ENCODE results near the gene PGA3. TPM values are rescaled to one million over a fixed set of nuclear protein-coding genes. Genes with fewer than 3 reads are reported as not detected.
"Not testable (repeated sequence)": the region's sequence is repeated elsewhere in the genome, so short reads cannot be mapped to it uniquely, and the experiment has no call there.

The PGA3 gene
- total RNA-seq = not detected

DNA sequence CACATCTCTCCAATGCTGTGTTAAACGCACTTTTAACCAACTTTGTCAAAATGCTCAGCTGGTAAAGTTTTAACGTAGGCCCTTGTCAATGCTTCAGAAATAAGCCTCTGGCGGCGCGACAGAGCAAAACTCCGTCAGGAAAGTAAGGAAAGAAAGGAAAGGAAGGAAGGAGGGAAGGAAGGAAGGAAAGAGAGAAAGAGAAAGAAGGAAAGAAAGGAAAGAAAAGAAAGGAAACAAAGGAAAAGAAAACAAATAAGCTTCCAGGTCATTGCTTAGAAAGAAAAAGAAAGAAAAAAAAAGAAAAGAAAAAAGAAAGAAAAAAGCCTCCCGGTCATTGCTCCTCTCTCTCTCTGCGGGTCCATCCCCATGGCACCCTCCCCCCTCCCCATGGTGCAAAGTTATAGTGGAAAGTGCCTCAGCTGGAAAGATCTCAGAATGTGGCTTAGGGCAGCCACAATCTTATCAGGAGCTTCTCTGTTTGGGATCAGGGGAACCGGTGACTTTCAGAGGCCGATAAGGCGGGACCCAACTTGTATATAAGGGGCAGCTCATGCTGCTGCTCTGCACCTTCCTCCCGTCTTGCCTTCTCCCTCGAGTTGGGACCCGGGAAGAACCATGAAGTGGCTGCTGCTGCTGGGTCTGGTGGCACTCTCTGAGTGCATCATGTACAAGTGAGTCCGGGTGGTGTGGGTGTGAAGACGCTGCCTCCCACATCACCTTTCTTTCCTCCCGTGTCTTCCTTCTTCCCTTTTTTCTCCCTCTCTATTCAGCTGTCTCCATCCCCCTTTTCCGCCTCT, at the start of gene PGA3:
Gene PGA3, plus strand, starts transcription at position 566 of the 797 bp plus-strand sequence. Its CDS starts 50 bp downstream, at position 616.
- H3K4me1 Mint-ChIP-seq; POLR2A ChIA-PET; H3K36me3 Mint-ChIP-seq (ENCODE audit: low read depth); H3K4me3 Mint-ChIP-seq; H3K9me3 Mint-ChIP-seq; CTCF ChIA-PET; H3K27ac Mint-ChIP-seq; DNase-seq: not testable (repeated sequence)
- H3K27me3 Mint-ChIP-seq = peaks cover 19% of the 10 kb centered on the region

DNA sequence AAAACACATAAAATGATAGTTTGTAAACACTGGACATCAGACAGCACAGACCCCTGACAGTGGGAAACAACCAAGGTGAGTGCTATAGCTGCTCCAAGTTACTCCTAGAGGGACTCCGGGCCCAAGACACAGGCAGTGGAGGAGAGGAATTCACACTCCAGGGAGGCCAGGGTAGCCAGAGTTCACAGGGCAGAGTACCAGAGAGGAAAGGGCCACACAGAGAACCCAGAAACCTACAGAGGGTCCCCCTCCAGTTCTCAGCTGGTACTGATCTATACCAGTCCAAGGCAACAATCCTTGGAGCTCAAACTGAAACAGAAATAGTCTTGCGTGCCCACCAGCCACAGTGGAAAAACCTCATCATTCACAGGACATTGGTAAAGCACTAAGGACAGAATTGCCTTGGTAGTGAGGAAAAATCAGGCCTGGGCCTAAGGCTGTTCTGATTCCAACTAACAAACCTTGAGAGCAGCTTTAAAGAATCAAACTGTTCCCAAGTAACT, 49.7 kb upstream of the PGA3 start:
- H3K36me3 Mint-ChIP-seq (ENCODE audit: low read depth) = peaks cover 33% of the 10 kb centered on the region
- H3K4me1 Mint-ChIP-seq = peaks cover 15% of the 10 kb centered on the region
- CTCF ChIA-PET = interaction anchor here (1.1 kb wide), 1 partner anchor 15 kb away, joined by 3 read pairs; no protein-coding TSS in a partner anchor
- peaks cover 21% of the 10 kb centered on the region for H3K9me3 Mint-ChIP-seq
- POLR2A ChIA-PET = no interaction called here
- H3K27me3 Mint-ChIP-seq = no peaks in the 10 kb centered on the region
- H3K4me3 Mint-ChIP-seq = no peak overlapping the region
- H3K27ac Mint-ChIP-seq = no peak overlapping the region
- no peak for DNase-seq

DNA sequence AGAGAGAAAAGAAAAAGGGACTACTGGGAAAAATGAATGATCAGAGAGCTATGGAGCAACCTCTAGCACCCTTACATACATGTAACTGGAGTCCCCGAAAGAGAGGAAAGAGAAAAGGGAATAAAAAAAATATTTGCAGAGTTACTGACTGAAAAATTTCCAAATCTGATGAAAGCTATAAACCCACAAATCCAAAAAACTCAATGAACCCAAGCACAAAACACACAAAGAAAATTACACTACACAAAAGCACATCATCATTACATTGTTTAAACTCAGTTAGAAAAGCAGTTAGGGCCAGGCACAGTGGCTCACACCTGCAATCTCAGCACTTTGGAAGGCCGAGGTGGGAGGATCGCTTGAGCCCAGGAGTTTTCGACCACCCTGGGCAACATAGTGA, 48.8 kb upstream of the PGA3 start:
- ChIA-PET CTCF (interaction anchor here (1.1 kb wide), 1 partner anchor 16 kb away, joined by 3 read pairs; no protein-coding TSS in a partner anchor), POLR2A (no interaction called here)
- H3K27me3 Mint-ChIP-seq = no peaks in the 10 kb centered on the region
- peaks cover 21% of the 10 kb centered on the region for H3K9me3 Mint-ChIP-seq
- DNase-seq = no peak
- H3K4me3 Mint-ChIP-seq = no peak overlapping the region
- H3K36me3 Mint-ChIP-seq (ENCODE audit: low read depth) = peaks cover 33% of the 10 kb centered on the region
- peaks cover 23% of the 10 kb centered on the region for H3K4me1 Mint-ChIP-seq
- H3K27ac Mint-ChIP-seq = no peak overlapping the region

DNA sequence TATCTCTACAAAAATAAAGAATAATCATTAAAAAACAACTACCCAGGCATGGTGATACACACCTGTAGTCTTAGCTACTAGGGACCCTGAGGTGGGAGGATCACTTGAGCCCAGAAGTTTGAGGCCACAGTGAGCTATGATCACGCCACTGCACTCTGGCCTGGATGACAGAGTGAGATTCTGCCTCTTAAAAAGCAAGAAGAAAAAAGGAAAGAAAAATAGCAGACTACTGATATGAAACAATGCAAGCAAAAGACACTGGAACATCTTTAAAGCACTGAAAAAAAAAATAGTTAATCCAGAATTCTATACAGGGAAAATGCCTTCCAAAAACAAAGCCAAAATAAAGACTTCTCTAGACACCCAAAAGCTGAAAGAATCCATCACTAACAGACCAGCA, 48.0 kb upstream of the PGA3 start:
- Mint-ChIP-seq H3K36me3 (ENCODE audit: low read depth) (peaks cover 33% of the 10 kb centered on the region), H3K4me3 (no peak overlapping the region), H3K9me3 (peaks cover 21% of the 10 kb centered on the region), H3K27ac (no peak overlapping the region), H3K27me3 (no peaks in the 10 kb centered on the region), H3K4me1 (peaks cover 29% of the 10 kb centered on the region)
- DNase-seq = no peak
- CTCF ChIA-PET = no interaction called here
- POLR2A ChIA-PET = no interaction called here

DNA sequence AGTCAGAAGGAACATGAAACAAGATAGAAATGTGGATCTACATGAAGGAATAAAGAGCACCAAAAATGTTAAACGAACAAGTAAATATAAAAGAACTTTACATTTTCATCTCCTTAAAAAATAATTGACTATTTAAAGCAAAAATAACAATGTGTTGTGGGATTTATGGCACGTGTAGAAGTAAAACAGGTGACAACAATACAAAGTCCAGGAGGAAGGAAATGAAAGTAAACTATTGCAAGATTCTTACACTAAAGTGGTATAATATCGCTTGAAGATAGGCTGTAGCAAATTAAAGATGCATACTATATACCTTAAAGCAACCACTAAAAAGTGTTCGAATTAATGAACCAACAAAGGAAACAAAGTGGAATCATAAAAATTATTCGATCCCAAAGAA, 47.6 kb upstream of the PGA3 start:
- Mint-ChIP-seq H3K27me3 (no peaks in the 10 kb centered on the region), H3K36me3 (ENCODE audit: low read depth) (peaks cover 33% of the 10 kb centered on the region), H3K9me3 (peaks cover 21% of the 10 kb centered on the region), H3K4me1 (peaks cover 33% of the 10 kb centered on the region), H3K27ac (no peak overlapping the region), H3K4me3 (no peak overlapping the region)
- DNase-seq = no peak
- POLR2A ChIA-PET = no interaction called here
- CTCF ChIA-PET = no interaction called here

DNA sequence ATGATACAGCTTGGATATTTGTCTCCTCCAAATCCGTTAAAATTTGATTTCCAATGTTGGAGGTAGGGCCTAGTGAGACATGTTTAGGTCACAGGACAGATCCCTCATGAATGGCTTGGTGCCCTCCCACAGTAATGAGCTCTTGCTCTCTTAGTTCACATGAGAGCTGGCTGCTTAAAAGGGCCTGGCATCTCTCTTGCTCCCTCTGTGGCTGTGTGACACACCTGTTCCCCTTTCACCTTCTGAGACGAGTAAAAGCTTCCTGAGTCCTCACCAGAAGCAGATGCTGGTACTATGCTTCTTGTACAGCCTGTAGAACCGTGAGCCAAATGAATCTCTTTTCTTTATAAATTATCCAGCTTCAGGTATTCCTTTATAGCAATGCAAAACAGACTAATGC, 45.6 kb upstream of the PGA3 start:
- CTCF ChIA-PET = interaction anchor here (0.8 to 1.5 kb wide), 6 partner anchors 10 to 1353 kb away, joined by 3 to 4 read pairs (median 4); no protein-coding TSS in a partner anchor
- peaks cover 32% of the 10 kb centered on the region for H3K36me3 Mint-ChIP-seq (ENCODE audit: low read depth)
- H3K4me3 Mint-ChIP-seq = no peak overlapping the region
- no peak for DNase-seq
- H3K9me3 Mint-ChIP-seq = peaks cover 21% of the 10 kb centered on the region
- peaks cover 46% of the 10 kb centered on the region for H3K4me1 Mint-ChIP-seq
- POLR2A ChIA-PET = no interaction called here
- no peak overlapping the region for H3K27ac Mint-ChIP-seq
- H3K27me3 Mint-ChIP-seq = no peaks in the 10 kb centered on the region

DNA sequence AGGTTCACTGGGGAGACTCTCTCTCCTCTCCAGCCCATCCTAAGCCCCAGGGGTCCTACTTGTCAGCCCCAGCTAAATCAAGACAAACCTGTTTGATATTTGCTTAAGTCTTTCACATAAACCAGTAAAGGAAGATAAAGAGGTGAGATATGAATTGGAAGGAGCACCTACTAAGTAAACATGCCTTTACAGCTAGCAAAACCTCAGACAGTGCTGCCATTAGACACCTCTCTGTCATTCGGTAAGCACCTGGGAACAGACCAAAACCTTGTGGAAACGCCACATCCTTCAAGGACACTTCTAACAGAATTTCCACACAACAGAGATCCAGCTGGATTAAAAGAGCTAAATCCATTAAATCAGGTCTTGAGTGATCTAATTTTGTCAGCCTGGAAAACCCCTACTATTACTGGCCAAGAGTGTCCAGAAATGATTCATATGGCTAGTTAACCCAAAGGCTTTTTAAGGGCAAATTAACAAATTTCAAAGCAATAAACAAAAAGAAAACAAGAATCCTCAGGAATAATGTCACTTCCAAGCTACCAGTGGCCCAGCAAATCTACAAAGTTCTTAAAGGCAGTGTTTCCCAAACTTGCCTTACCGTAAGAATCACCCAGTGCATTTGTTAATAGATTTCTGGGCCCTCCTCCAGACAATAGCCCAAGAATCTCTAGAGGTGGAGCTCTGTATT, 44.5 kb upstream of the PGA3 start:
- CTCF ChIA-PET = interaction anchor here (1.1 to 1.5 kb wide), 4 partner anchors 17 to 171 kb away, joined by 3 to 4 read pairs (median 4); no protein-coding TSS in a partner anchor
- peaks cover 29% of the 10 kb centered on the region for H3K36me3 Mint-ChIP-seq (ENCODE audit: low read depth)
- H3K4me1 Mint-ChIP-seq = peaks cover 51% of the 10 kb centered on the region
- POLR2A ChIA-PET = no interaction called here
- H3K27me3 Mint-ChIP-seq = no peaks in the 10 kb centered on the region
- no peak for DNase-seq
- peaks cover 21% of the 10 kb centered on the region for H3K9me3 Mint-ChIP-seq
- no peak overlapping the region for H3K4me3 Mint-ChIP-seq
- no peak overlapping the region for H3K27ac Mint-ChIP-seq

DNA sequence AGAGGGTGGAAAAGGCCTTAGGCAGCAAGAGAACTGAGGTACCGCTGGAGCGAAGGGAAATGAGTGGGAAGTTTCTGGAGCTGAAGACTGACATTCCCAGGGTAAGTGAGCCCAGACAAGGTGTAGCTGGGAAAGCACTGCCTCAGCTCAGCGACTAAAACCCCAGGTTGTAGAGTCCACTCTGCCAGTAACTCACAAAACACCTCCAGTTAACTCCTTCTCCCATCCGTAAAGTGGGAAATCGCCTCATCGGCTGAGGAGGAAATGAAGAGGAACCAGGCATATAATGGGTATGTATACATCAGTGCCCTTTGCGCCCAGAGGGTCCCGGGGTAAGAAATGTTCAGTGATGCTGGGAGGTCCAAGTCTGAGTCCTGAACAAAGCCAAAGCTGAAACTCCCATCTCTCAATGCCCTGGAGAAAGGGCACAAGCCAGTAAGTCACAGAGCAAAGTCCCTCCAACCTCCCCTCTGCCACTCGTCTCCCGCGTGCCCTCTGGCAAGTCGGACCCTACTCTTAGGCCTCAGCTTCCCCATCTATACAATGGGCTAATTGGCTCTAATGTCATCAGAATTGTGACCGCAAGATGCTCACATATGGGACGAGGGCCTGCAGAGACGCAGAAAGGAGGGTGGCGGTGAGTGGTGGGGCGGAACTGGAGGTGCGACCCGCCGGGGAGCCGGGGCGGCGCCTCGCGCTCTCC, 42.7 kb upstream of the PGA3 start:
- ChIA-PET CTCF (interaction anchor here (0.9 to 2.2 kb wide), 6 partner anchors 9 to 237 kb away, joined by 3 to 8 read pairs (median 4); no protein-coding TSS in a partner anchor), POLR2A (no interaction called here)
- peak overlapping the region; percentile 78 for H3K4me3 Mint-ChIP-seq
- peaks cover 59% of the 10 kb centered on the region for H3K4me1 Mint-ChIP-seq
- H3K27me3 Mint-ChIP-seq = no peaks in the 10 kb centered on the region
- peaks cover 6% of the 10 kb centered on the region for H3K9me3 Mint-ChIP-seq
- no peak for DNase-seq
- peak overlapping the region; percentile 89 for H3K27ac Mint-ChIP-seq
- H3K36me3 Mint-ChIP-seq (ENCODE audit: low read depth) = peaks cover 12% of the 10 kb centered on the region

DNA sequence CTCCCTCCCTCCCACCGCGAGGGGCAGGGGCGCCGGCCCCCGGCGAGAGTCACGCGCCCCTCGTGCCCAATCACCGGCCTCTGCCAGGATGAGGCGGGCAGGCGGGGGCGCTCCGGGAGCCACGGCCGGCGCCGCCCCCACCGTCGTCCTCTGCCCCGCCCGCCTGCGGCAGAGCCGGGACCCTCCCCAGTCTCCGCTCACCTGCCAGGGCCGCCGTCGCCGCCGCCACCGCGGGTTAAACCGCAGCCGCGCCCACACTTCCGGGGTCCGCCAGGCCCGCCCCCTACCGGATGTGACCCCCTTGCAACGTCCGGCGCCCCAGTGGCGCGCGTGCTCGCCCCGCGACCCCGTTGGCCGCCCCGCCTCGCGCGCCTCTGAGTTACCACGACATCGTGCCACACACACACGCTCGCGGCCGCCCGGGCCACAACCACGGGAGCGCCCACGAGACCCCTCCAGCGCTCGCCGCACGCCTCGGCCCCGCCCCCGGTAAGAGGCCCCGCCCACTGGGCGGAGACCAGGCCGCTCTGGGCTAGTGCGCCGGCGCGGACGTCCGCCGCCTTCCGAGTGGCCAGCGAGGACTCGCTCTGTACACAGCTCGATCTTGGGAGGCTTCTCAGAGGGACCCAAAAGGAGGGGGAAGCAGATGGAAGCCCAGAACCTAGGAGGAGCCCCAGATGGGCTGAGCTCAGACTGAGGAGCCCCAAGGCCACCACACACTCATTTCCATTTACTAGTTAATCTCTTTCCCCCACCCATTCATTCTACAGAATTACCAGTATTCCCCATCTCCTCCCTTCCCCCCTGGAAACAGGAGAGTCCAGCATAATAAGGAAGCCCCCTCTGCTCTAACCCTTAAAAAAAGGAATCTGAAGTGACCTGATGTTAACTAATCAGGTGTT, 41.9 kb upstream of the PGA3 start, which contains the start of gene VPS37C:
Gene VPS37C, minus strand, starts transcription at position 237 of the 902 bp plus-strand sequence. CDS start 22,597 bp downstream, outside the sequence.
- H3K4me1 Mint-ChIP-seq = peaks cover 56% of the 10 kb centered on the region
- peak within 1 kb of the TSS; percentile 86 for H3K4me3 Mint-ChIP-seq
- H3K36me3 Mint-ChIP-seq (ENCODE audit: low read depth) = peaks cover 8% of the 10 kb centered on the region
- CTCF ChIA-PET = interaction anchor here (0.9 to 2.2 kb wide), 4 partner anchors 9 to 32 kb away, joined by 3 to 7 read pairs (median 4); no protein-coding TSS in a partner anchor
- POLR2A ChIA-PET = no interaction called here
- DNase-seq = peak; percentile 89
- H3K9me3 Mint-ChIP-seq = peaks cover 2% of the 10 kb centered on the region
- H3K27me3 Mint-ChIP-seq = no peaks in the 10 kb centered on the region
- H3K27ac Mint-ChIP-seq = peak within 1 kb of the TSS; percentile 94

DNA sequence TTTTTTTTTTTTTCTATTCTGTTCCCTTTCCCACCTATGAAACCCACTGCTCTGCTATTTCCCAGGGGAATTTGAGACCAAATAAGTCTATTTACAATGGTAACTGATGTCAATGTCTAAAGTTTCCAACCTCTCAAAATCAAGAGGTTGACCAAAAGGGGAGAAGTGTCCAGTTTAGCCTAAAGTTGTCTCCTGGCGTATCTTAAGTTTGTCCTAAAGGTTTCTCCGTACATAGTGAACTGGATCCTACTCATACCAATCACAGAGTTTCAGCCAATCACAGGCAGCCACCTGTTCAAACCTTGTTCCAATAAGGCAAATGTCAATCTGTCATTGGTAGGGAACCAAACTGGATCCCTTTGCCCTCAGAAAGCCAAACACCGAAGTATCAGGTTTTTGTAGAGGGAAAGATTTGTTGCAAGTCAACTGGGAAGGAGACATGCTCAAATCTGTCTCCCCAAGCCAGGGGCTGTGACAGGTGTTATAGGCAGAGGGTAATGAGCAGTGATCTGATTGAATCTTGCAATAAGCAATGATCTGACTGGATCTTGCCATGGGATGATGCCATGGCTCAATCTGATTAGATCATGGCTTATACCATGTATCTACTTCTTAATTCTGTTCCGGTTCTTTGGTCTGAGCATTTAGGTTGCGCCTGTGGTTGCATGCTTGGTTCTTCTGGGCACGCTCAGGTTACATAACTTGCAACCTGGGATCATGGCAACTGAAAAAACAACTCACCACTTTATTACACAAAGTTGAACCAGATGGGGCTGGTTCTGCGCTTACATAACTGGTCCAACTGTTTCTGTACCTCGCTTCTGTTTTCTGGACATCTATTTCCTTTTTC, 41.0 kb upstream of the PGA3 start:
- Mint-ChIP-seq H3K4me1 (peaks cover 58% of the 10 kb centered on the region), H3K27me3 (no peaks in the 10 kb centered on the region), H3K27ac (peak overlapping the region; percentile 94), H3K4me3 (peak overlapping the region; percentile 86), H3K9me3 (no peaks in the 10 kb centered on the region), H3K36me3 (ENCODE audit: low read depth) (peaks cover 6% of the 10 kb centered on the region)
- peak; percentile 25 for DNase-seq
- ChIA-PET POLR2A (no interaction called here), CTCF (interaction anchor here (0.9 kb wide), 1 partner anchor 8 kb away, joined by 4 read pairs; no protein-coding TSS in a partner anchor)

DNA sequence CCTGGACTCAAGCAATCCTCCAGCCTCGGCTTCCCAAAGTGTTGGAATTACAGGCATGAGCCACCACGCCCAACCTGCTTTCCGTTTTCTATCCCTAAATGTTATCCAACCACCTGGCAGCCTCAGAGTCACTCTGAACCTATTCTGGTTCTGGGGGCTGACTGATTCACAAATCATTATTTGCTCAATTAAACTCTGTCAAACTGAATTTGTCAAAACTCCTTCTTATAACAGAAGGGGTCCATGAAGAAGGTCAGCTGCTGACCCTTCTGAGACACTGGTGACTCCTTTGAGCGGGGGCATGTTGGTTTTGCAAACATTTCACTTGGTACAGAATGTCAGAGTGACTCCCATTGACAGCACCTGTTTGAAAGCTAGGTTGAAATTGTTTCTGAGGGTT, 40.3 kb upstream of the PGA3 start:
- Mint-ChIP-seq H3K9me3 (no peaks in the 10 kb centered on the region), H3K4me1 (peaks cover 56% of the 10 kb centered on the region), H3K27me3 (no peaks in the 10 kb centered on the region), H3K27ac (no peak overlapping the region), H3K4me3 (no peak overlapping the region), H3K36me3 (ENCODE audit: low read depth) (no peaks in the 10 kb centered on the region)
- DNase-seq = no peak
- ChIA-PET POLR2A (no interaction called here), CTCF (no interaction called here)
